ENCODE measurements around the gene PPFIBP2.

Gene PPFIBP2

GRCh38 chr11:7621554-7621953 is 107.8 kb downstream of the PPFIBP2 start:
- H3K4me3 ChIP-seq (ENCODE audit: low read length), result no peak overlapping the region
- DNase-seq (ENCODE audit: low read depth), result no peak
- no peak for TF ChIP-seq CTCF (conservative IDR thresholded peaks at IDR 0.05; ENCODE audit: low read depth, low read length)

- no peak for DNase-seq (ENCODE audit: low read depth)
- no peak overlapping the region for H3K4me3 ChIP-seq (ENCODE audit: low read length)
- TF ChIP-seq CTCF (conservative IDR thresholded peaks at IDR 0.05; ENCODE audit: low read depth, low read length), result no peak
These were observed 108.9 kb downstream of the PPFIBP2 start for GRCh38 chr11:7622721-7623120.

GRCh38 chr11:7628660-7629059 is 114.9 kb downstream of the PPFIBP2 start:
- no peak for TF ChIP-seq CTCF (conservative IDR thresholded peaks at IDR 0.05; ENCODE audit: low read depth, low read length)

GRCh38 chr11:7630002-7630401 is 116.2 kb downstream of the PPFIBP2 start:
- DNase-seq (ENCODE audit: low read depth), result no peak
- H3K4me3 ChIP-seq (ENCODE audit: low read length), result no peak overlapping the region
- TF ChIP-seq CTCF (conservative IDR thresholded peaks at IDR 0.05; ENCODE audit: low read depth, low read length), result no peak

More at GRCh38 chr11:7628660-7629059, 114.9 kb downstream of the PPFIBP2 start:
- no peak for DNase-seq (ENCODE audit: low read depth)
- no peak overlapping the region for H3K4me3 ChIP-seq (ENCODE audit: low read length)

GRCh38 chr11:7632211-7632610 is 118.4 kb downstream of the PPFIBP2 start:
- TF ChIP-seq CTCF (conservative IDR thresholded peaks at IDR 0.05; ENCODE audit: low read depth, low read length), result no peak
- no peak for DNase-seq (ENCODE audit: low read depth)
- H3K4me3 ChIP-seq (ENCODE audit: low read length), result no peak overlapping the region

- no peak for DNase-seq (ENCODE audit: low read depth)
- no peak for TF ChIP-seq CTCF (conservative IDR thresholded peaks at IDR 0.05; ENCODE audit: low read depth, low read length)
These were observed 121.3 kb downstream of the PPFIBP2 start for GRCh38 chr11:7635137-7635536.

GRCh38 chr11:7635708-7636107 is 121.9 kb downstream of the PPFIBP2 start:
- no peak overlapping the region for H3K4me3 ChIP-seq (ENCODE audit: low read length)
- DNase-seq (ENCODE audit: low read depth), result no peak
- no peak for TF ChIP-seq CTCF (conservative IDR thresholded peaks at IDR 0.05; ENCODE audit: low read depth, low read length)

More at GRCh38 chr11:7635137-7635536, 121.3 kb downstream of the PPFIBP2 start:
- H3K4me3 ChIP-seq (ENCODE audit: low read length), result no peak overlapping the region
